HL-60 (cell line): ENCODE measurements around the gene LSAMP.

ENCODE experiments used
- DNase-seq, 2 experiments: peaks; one replicate each; pipeline ENCODE4 v3.0.0-alpha.2; 2010 to 2020; ENCODE audit warnings: low read depth in 1 of 2, low spot score in 1 of 2
- H3K27ac ChIP-seq: fragments of 250-450 bp; sonication (Bioruptor Pico); replicated peaks from 2 replicates; pipeline ENCODE4 v1.5.1; 2020; ENCODE audit warnings: mild to moderate bottlenecking, moderate library complexity
- H3K27me3 ChIP-seq: fragments of 250-450 bp; sonication (Bioruptor Pico); 2 replicates; pipeline ENCODE4 v1.5.1; 2021; ENCODE audit warnings: mild to moderate bottlenecking, moderate library complexity; ENCODE audit not compliant: insufficient read depth, poor library complexity, severe bottlenecking
- H3K4me3 ChIP-seq: replicated peaks from 2 replicates; pipeline ENCODE4 v1.5.1; 2011; ENCODE audit warnings: mild to moderate bottlenecking, control low read depth, low read length; ENCODE audit not compliant: insufficient read depth
- GABPA ChIP-seq: IDR thresholded peaks from 2 replicates; pipeline ENCODE4 v1.6.1; 2012; ENCODE audit warnings: low read depth
- POLR2AphosphoS5 ChIP-seq: IDR thresholded peaks from 2 replicates; pipeline ENCODE4 v1.6.1; 2012; ENCODE audit warnings: low read depth
- SPI1 ChIP-seq: IDR thresholded peaks from 2 replicates; pipeline ENCODE4 v1.6.1; 2012; ENCODE audit warnings: low read depth, mild to moderate bottlenecking, borderline replicate concordance
- TF ChIP-seq, protein P1 (sequence below): IDR thresholded peaks from 2 replicates; pipeline ENCODE4 v1.6.1; 2012; ENCODE audit warnings: low read depth; ENCODE audit not compliant: insufficient replicate concordance
- TF ChIP-seq, protein P2 (sequence below): IDR thresholded peaks from one replicate; pipeline ENCODE4 v1.5.1; 2011; ENCODE audit warnings: low read length, control low read depth, inconsistent platforms; ENCODE audit not compliant: insufficient read depth

LSAMP gene

DNA sequence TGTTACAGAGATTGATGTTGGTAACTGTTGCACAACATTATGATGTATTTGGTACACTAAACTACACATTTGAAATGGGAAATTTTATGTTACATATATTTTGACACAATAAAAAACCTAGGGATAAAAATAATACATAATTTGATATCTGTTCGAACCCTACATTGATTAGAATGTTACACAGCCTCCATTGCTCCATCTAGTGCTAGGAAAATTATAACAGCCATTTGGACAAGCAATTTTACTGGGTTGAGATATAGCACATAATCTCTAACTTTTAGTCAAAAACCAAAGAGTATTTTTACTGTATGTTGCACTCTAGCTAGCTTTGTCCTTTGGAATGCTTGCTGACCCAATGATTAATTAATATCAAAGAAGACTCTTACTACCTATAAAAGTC lies 108.1 kb downstream of the LSAMP start:
- Histone ChIP-seq H3K4me3 (no peak overlapping the region), H3K27ac (no peak overlapping the region), H3K27me3 (no peaks in the 10 kb centered on the region)
- TF ChIP-seq SPI1, result no peak
- TF ChIP-seq, protein P1, sequence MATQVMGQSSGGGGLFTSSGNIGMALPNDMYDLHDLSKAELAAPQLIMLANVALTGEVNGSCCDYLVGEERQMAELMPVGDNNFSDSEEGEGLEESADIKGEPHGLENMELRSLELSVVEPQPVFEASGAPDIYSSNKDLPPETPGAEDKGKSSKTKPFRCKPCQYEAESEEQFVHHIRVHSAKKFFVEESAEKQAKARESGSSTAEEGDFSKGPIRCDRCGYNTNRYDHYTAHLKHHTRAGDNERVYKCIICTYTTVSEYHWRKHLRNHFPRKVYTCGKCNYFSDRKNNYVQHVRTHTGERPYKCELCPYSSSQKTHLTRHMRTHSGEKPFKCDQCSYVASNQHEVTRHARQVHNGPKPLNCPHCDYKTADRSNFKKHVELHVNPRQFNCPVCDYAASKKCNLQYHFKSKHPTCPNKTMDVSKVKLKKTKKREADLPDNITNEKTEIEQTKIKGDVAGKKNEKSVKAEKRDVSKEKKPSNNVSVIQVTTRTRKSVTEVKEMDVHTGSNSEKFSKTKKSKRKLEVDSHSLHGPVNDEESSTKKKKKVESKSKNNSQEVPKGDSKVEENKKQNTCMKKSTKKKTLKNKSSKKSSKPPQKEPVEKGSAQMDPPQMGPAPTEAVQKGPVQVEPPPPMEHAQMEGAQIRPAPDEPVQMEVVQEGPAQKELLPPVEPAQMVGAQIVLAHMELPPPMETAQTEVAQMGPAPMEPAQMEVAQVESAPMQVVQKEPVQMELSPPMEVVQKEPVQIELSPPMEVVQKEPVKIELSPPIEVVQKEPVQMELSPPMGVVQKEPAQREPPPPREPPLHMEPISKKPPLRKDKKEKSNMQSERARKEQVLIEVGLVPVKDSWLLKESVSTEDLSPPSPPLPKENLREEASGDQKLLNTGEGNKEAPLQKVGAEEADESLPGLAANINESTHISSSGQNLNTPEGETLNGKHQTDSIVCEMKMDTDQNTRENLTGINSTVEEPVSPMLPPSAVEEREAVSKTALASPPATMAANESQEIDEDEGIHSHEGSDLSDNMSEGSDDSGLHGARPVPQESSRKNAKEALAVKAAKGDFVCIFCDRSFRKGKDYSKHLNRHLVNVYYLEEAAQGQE, result no peak
- TF ChIP-seq GABPA, result no peak
- TF ChIP-seq POLR2AphosphoS5, result no peak
- TF ChIP-seq, protein P2, sequence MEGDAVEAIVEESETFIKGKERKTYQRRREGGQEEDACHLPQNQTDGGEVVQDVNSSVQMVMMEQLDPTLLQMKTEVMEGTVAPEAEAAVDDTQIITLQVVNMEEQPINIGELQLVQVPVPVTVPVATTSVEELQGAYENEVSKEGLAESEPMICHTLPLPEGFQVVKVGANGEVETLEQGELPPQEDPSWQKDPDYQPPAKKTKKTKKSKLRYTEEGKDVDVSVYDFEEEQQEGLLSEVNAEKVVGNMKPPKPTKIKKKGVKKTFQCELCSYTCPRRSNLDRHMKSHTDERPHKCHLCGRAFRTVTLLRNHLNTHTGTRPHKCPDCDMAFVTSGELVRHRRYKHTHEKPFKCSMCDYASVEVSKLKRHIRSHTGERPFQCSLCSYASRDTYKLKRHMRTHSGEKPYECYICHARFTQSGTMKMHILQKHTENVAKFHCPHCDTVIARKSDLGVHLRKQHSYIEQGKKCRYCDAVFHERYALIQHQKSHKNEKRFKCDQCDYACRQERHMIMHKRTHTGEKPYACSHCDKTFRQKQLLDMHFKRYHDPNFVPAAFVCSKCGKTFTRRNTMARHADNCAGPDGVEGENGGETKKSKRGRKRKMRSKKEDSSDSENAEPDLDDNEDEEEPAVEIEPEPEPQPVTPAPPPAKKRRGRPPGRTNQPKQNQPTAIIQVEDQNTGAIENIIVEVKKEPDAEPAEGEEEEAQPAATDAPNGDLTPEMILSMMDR, result no peak
- DNase-seq, result no peak

DNA sequence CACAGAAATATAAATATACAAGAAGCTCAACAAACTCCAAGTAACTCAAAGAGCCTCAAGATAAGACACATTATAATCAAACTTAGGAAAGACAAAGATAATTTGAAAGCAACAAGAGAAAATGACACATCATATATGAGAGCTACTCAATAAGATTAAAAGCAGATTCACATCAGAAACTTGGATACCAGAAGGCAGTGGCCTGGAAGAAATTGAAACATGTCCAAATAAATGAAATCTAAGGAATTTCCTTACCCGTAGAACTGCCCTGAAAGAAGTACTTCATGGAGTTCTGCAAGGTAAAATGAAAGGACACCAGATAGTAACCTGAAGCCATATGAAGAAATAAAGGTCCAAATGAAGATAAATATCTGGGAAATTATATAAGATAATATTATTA lies 113.9 kb downstream of the LSAMP start:
- TF ChIP-seq, protein P2, result no peak
- TF ChIP-seq POLR2AphosphoS5, result no peak
- TF ChIP-seq, protein P1, result no peak
- TF ChIP-seq SPI1, result no peak
- no peak for TF ChIP-seq GABPA
- no peak overlapping the region for H3K27ac ChIP-seq
- H3K27me3 ChIP-seq, result no peaks in the 10 kb centered on the region
- H3K4me3 ChIP-seq, result no peak overlapping the region
- DNase-seq, result no peak

DNA sequence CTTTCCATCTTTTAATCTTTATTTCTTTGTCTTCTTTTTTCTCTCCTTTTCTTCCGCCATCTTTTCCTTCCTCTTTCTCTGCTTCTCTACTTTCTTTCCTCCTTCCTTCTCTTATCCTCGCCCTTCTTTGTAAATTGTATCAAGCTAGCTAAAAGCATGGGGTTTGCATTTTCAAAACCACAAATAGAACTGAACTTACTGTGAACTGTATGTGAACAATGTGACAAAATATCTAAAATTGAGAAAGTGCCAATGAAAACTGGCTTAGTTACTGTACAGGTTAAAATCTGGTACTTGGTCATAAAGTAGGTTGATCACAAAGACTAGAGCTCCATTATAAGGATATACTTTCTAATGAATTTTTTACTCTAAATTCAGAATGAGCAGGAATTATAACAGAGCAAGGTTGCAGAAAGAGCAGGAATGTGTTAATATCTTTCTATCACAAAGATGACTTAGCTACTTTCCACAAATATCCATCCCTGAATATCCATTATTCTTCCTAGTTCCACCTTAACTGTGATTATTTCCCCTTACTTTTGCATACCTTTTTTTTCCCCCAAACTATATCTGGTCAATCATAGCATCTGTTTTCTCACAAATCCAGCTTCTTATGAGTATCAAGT lies 122.4 kb downstream of the LSAMP start:
- TF ChIP-seq POLR2AphosphoS5, result no peak
- TF ChIP-seq, protein P1, result no peak
- no peak for TF ChIP-seq SPI1

More for the DNA sequence above, 122.4 kb downstream of the LSAMP start:
- Histone ChIP-seq H3K27ac (no peak overlapping the region), H3K27me3 (no peaks in the 10 kb centered on the region), H3K4me3 (no peak overlapping the region)
- no peak for DNase-seq
